Measurements from ENCODE around the gene KRTAP5-5.
"Not testable (repeated sequence)": the region's sequence is repeated elsewhere in the genome, so short reads cannot be mapped to it uniquely, and the experiment has no call there.

KRTAP5-5 gene

GRCh38 chr11:1629326-1630185, at the start of gene KRTAP5-5:
Gene KRTAP5-5 (plus strand): TSS chr11:1629775. CDS start chr11:1629841, 66 bp downstream.
- no peak within 1 kb of the TSS for H3K9ac ChIP-seq (ENCODE audit: low read depth, low read length)
- no peak within 1 kb of the TSS for H3K4me3 ChIP-seq (ENCODE audit: low read depth, low read length)

GRCh38 chr11:1581976-1582375, 47.6 kb upstream of the KRTAP5-5 start:
- H3K4me1 ChIP-seq (ENCODE audit: control insufficient read depth, insufficient read depth, low read length) = no peaks in the 10 kb centered on the region
- H3K27ac ChIP-seq (ENCODE audit: low read depth, low read length) = no peak overlapping the region
- H3K4me3 ChIP-seq (ENCODE audit: low read depth, low read length) = no peak overlapping the region
- H3K9me3 ChIP-seq (ENCODE audit: control insufficient read depth, insufficient read depth, low read length) = 0 out of 2 replicates have a peak, but pooled peaks cover 8% of the 10 kb centered on the region
- no peaks in the 10 kb centered on the region for H3K36me3 ChIP-seq (ENCODE audit: control insufficient read depth, insufficient read depth, low read length)
- H3K27me3 ChIP-seq (ENCODE audit: control insufficient read depth, insufficient read depth, low read length) = no peaks in the 10 kb centered on the region
- H3K9ac ChIP-seq (ENCODE audit: low read depth, low read length) = no peak overlapping the region

More at GRCh38 chr11:1629326-1630185, at the start of gene KRTAP5-5:
- H3K9me3 ChIP-seq (ENCODE audit: control insufficient read depth, insufficient read depth, low read length) = no peaks in the 10 kb centered on the region
- peaks cover 4% of the 10 kb centered on the region; the same call in 1 of the 2 replicates for H3K4me1 ChIP-seq (ENCODE audit: control insufficient read depth, insufficient read depth, low read length)
- H3K27ac ChIP-seq (ENCODE audit: low read depth, low read length) = no peak within 1 kb of the TSS
- peaks cover 12% of the 10 kb centered on the region for H3K27me3 ChIP-seq (ENCODE audit: control insufficient read depth, insufficient read depth, low read length)
- H3K36me3 ChIP-seq (ENCODE audit: control insufficient read depth, insufficient read depth, low read length) = no peaks in the 10 kb centered on the region

GRCh38 chr11:1582909-1583308, 46.7 kb upstream of the KRTAP5-5 start:
- not testable (repeated sequence) for H3K36me3 ChIP-seq (ENCODE audit: control insufficient read depth, insufficient read depth, low read length); H3K9ac ChIP-seq (ENCODE audit: low read depth, low read length); H3K4me1 ChIP-seq (ENCODE audit: control insufficient read depth, insufficient read depth, low read length); H3K9me3 ChIP-seq (ENCODE audit: control insufficient read depth, insufficient read depth, low read length); H3K4me3 ChIP-seq (ENCODE audit: low read depth, low read length); H3K27ac ChIP-seq (ENCODE audit: low read depth, low read length); H3K27me3 ChIP-seq (ENCODE audit: control insufficient read depth, insufficient read depth, low read length)

- not testable (repeated sequence) for H3K9ac ChIP-seq (ENCODE audit: low read depth, low read length); H3K36me3 ChIP-seq (ENCODE audit: control insufficient read depth, insufficient read depth, low read length); H3K4me3 ChIP-seq (ENCODE audit: low read depth, low read length); H3K27ac ChIP-seq (ENCODE audit: low read depth, low read length); H3K9me3 ChIP-seq (ENCODE audit: control insufficient read depth, insufficient read depth, low read length); H3K4me1 ChIP-seq (ENCODE audit: control insufficient read depth, insufficient read depth, low read length); H3K27me3 ChIP-seq (ENCODE audit: control insufficient read depth, insufficient read depth, low read length)
Measured at GRCh38 chr11:1584661-1585370, 44.8 kb upstream of the KRTAP5-5 start, which contains the start of gene KRTAP5-1. Gene KRTAP5-1 (minus strand): TSS chr11:1585283. CDS start chr11:1585249, 34 bp downstream.

- Histone ChIP-seq H3K36me3 (ENCODE audit: control insufficient read depth, insufficient read depth, low read length) (no peaks in the 10 kb centered on the region), H3K9ac (ENCODE audit: low read depth, low read length) (no peak overlapping the region), H3K27me3 (ENCODE audit: control insufficient read depth, insufficient read depth, low read length) (no peaks in the 10 kb centered on the region), H3K27ac (ENCODE audit: low read depth, low read length) (no peak overlapping the region), H3K4me3 (ENCODE audit: low read depth, low read length) (no peak overlapping the region), H3K9me3 (ENCODE audit: control insufficient read depth, insufficient read depth, low read length) (no peaks in the 10 kb centered on the region), H3K4me1 (ENCODE audit: control insufficient read depth, insufficient read depth, low read length) (no peaks in the 10 kb centered on the region)
Measured at GRCh38 chr11:1586699-1587098, 42.9 kb upstream of the KRTAP5-5 start.

- not testable (repeated sequence) for H3K27ac ChIP-seq (ENCODE audit: low read depth, low read length); H3K9me3 ChIP-seq (ENCODE audit: control insufficient read depth, insufficient read depth, low read length); H3K36me3 ChIP-seq (ENCODE audit: control insufficient read depth, insufficient read depth, low read length); H3K4me3 ChIP-seq (ENCODE audit: low read depth, low read length); H3K4me1 ChIP-seq (ENCODE audit: control insufficient read depth, insufficient read depth, low read length); H3K9ac ChIP-seq (ENCODE audit: low read depth, low read length); H3K27me3 ChIP-seq (ENCODE audit: control insufficient read depth, insufficient read depth, low read length)
Measured at GRCh38 chr11:1589191-1589963, 40.2 kb upstream of the KRTAP5-5 start.

- H3K27ac ChIP-seq (ENCODE audit: low read depth, low read length) = no peak overlapping the region
Measured at GRCh38 chr11:1589996-1590395, 39.6 kb upstream of the KRTAP5-5 start.

GRCh38 chr11:1592628-1593027, 36.9 kb upstream of the KRTAP5-5 start:
- H3K36me3 ChIP-seq (ENCODE audit: control insufficient read depth, insufficient read depth, low read length) = no peaks in the 10 kb centered on the region
- H3K9me3 ChIP-seq (ENCODE audit: control insufficient read depth, insufficient read depth, low read length) = no peaks in the 10 kb centered on the region
- peaks cover 13% of the 10 kb centered on the region for H3K4me1 ChIP-seq (ENCODE audit: control insufficient read depth, insufficient read depth, low read length)
- no peak overlapping the region for H3K4me3 ChIP-seq (ENCODE audit: low read depth, low read length)
- no peak overlapping the region for H3K27ac ChIP-seq (ENCODE audit: low read depth, low read length)
- H3K27me3 ChIP-seq (ENCODE audit: control insufficient read depth, insufficient read depth, low read length) = peaks cover 4% of the 10 kb centered on the region; the same call in 1 of the 2 replicates
- no peak overlapping the region for H3K9ac ChIP-seq (ENCODE audit: low read depth, low read length)

More at GRCh38 chr11:1589996-1590395, 39.6 kb upstream of the KRTAP5-5 start:
- Histone ChIP-seq H3K27me3 (ENCODE audit: control insufficient read depth, insufficient read depth, low read length) (no peaks in the 10 kb centered on the region), H3K4me3 (ENCODE audit: low read depth, low read length) (no peak overlapping the region), H3K4me1 (ENCODE audit: control insufficient read depth, insufficient read depth, low read length) (no peaks in the 10 kb centered on the region), H3K9me3 (ENCODE audit: control insufficient read depth, insufficient read depth, low read length) (no peaks in the 10 kb centered on the region), H3K9ac (ENCODE audit: low read depth, low read length) (no peak overlapping the region), H3K36me3 (ENCODE audit: control insufficient read depth, insufficient read depth, low read length) (no peaks in the 10 kb centered on the region)

GRCh38 chr11:1595994-1596575, 33.5 kb upstream of the KRTAP5-5 start:
- not testable (repeated sequence) for H3K27me3 ChIP-seq (ENCODE audit: control insufficient read depth, insufficient read depth, low read length); H3K9me3 ChIP-seq (ENCODE audit: control insufficient read depth, insufficient read depth, low read length); H3K36me3 ChIP-seq (ENCODE audit: control insufficient read depth, insufficient read depth, low read length); H3K4me3 ChIP-seq (ENCODE audit: low read depth, low read length); H3K27ac ChIP-seq (ENCODE audit: low read depth, low read length); H3K9ac ChIP-seq (ENCODE audit: low read depth, low read length)
- peaks cover 13% of the 10 kb centered on the region for H3K4me1 ChIP-seq (ENCODE audit: control insufficient read depth, insufficient read depth, low read length)

- H3K4me3 ChIP-seq (ENCODE audit: low read depth, low read length); H3K9ac ChIP-seq (ENCODE audit: low read depth, low read length); H3K27ac ChIP-seq (ENCODE audit: low read depth, low read length); H3K36me3 ChIP-seq (ENCODE audit: control insufficient read depth, insufficient read depth, low read length); H3K9me3 ChIP-seq (ENCODE audit: control insufficient read depth, insufficient read depth, low read length); H3K27me3 ChIP-seq (ENCODE audit: control insufficient read depth, insufficient read depth, low read length): not testable (repeated sequence)
- H3K4me1 ChIP-seq (ENCODE audit: control insufficient read depth, insufficient read depth, low read length) = peaks cover 13% of the 10 kb centered on the region
Measured at GRCh38 chr11:1596576-1597121, 32.9 kb upstream of the KRTAP5-5 start.

All from HUES48 (cell line).